Measurements from ENCODE around the gene PRICKLE2. TPM values are rescaled to one million over a fixed set of nuclear protein-coding genes. Genes with fewer than 3 reads are reported as not detected.

The PRICKLE2 gene
- total and polyA plus RNA-seq, 7 donors, result 0.34 to 4.9 (median 2.2) TPM

DNA sequence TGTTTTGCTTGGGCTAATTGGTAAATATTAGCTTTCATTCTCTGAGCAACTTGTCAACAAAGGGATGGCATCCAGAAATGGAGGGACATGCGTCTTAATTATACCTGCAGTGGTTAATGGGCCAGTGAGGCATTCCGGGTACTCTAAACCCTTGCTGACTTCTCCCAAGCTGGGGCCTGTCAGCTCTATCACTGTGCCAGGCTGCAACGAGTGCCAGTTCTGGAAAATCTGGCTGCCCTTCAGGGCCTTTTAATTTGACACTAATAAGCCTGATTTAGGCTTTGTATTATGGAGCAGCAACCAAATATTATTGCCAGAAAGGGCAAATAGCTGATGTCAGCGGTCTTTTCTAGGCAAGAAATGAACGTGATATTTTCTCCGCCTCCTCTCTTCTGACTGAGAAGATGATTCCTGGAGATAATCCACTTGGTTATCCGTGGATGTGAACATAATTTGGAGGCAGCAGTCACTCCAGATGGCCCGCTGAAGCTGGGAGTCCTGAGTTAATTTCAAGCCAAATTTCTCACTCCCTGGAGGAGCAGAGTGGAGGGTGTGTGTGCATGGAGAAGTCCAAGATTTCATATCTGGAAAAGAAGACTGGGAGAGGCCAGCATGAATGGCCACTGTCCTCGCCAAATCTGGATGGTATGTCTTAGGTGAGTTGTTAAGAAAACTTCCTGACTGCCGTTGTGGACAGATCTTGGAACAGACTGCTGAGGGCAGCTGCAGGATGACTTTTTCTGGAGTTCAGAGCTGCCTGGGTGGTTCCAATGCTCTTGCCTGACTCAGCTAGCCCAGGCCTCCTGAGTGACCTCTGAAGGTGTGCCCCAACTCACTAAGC is 157.5 kb downstream of the PRICKLE2 start:
- H3K9me3 ChIP-seq, result no peaks in the 10 kb centered on the region
- no peaks in the 10 kb centered on the region for H3K4me1 ChIP-seq
- 15 to 30% (median 23%) methylated on average over 10 of the region's 10 CpGs for WGBS, 3 donors
- H3K27me3 ChIP-seq (ENCODE audit: insufficient read depth in 3 of 3, low read length in 2 of 3), result peaks cover 0 to 4% (median 0%) of the 10 kb centered on the region in 3 donors
- ATAC-seq, result no peak
- no peak overlapping the region for H3K4me3 ChIP-seq
- TF ChIP-seq CTCF (IDR thresholded peaks at IDR 0.05), result no peak
- no peak for DNase-seq
- H3K36me3 ChIP-seq (ENCODE audit: insufficient read depth in 1 of 2, low read depth in 1 of 2), result no peaks in the 10 kb centered on the region
- H3K27ac ChIP-seq, result no peak overlapping the region
- intact Hi-C loops (cut with DNase I), result no loop called here

GRCh38 chr3:64064804-64065203 is 160.5 kb downstream of the PRICKLE2 start:
- intact Hi-C loops (cut with DNase I), result no loop called here
- no peaks in the 10 kb centered on the region for H3K36me3 ChIP-seq (ENCODE audit: insufficient read depth in 1 of 2, low read depth in 1 of 2)
- TF ChIP-seq CTCF (IDR thresholded peaks at IDR 0.05), result no peak
- no peak for DNase-seq
- 94 to 97% (median 95%) methylated on average over 2 of the region's 2 CpGs for WGBS, 3 donors
- ATAC-seq, result no peak
- peaks cover 0 to 4% (median 0%) of the 10 kb centered on the region in 3 donors for H3K27me3 ChIP-seq (ENCODE audit: insufficient read depth in 3 of 3, low read length in 2 of 3)
- H3K4me3 ChIP-seq, result no peak overlapping the region
- H3K27ac ChIP-seq, result no peak overlapping the region
- no peaks in the 10 kb centered on the region for H3K9me3 ChIP-seq
- no peaks in the 10 kb centered on the region for H3K4me1 ChIP-seq

GRCh38 chr3:64063983-64064438 is 161.3 kb downstream of the PRICKLE2 start:
- ATAC-seq, result no peak

GRCh38 chr3:64063207-64063982 is 161.9 kb downstream of the PRICKLE2 start:
- Histone ChIP-seq H3K4me1 (peaks cover 6% of the 10 kb centered on the region), H3K27ac (no peak overlapping the region), H3K27me3 (ENCODE audit: insufficient read depth in 3 of 3, low read length in 2 of 3) (peaks cover 0 to 4% (median 0%) of the 10 kb centered on the region in 3 donors), H3K36me3 (ENCODE audit: insufficient read depth in 1 of 2, low read depth in 1 of 2) (no peaks in the 10 kb centered on the region), H3K9me3 (no peaks in the 10 kb centered on the region), H3K4me3 (no peak overlapping the region)
- no peak for DNase-seq
- no peak for TF ChIP-seq CTCF (IDR thresholded peaks at IDR 0.05)
- intact Hi-C loops (cut with DNase I), result no loop called here
- WGBS, 3 donors, result 77 to 81% (median 80%) methylated on average over 5 of the region's 5 CpGs
- no peak for ATAC-seq

More at GRCh38 chr3:64063983-64064438, 161.3 kb downstream of the PRICKLE2 start:
- Histone ChIP-seq H3K4me3 (no peak overlapping the region), H3K27me3 (ENCODE audit: insufficient read depth in 3 of 3, low read length in 2 of 3) (peaks cover 0 to 4% (median 0%) of the 10 kb centered on the region in 3 donors), H3K27ac (no peak overlapping the region), H3K4me1 (no peaks in the 10 kb centered on the region), H3K36me3 (ENCODE audit: insufficient read depth in 1 of 2, low read depth in 1 of 2) (no peaks in the 10 kb centered on the region), H3K9me3 (no peaks in the 10 kb centered on the region)
- TF ChIP-seq CTCF (IDR thresholded peaks at IDR 0.05), result no peak
- DNase-seq, result no peak
- WGBS, 3 donors, result 82 to 86% (median 84%) methylated on average over 2 of the region's 2 CpGs
- intact Hi-C loops (cut with DNase I), result no loop called here
